MCF 10A (cell line): ENCODE measurements around the gene L3MBTL1. TPM values are rescaled to one million over a fixed set of nuclear protein-coding genes. Genes with fewer than 3 reads are reported as not detected.
"Not testable (repeated sequence)": the region's sequence is repeated elsewhere in the genome, so short reads cannot be mapped to it uniquely, and the experiment has no call there.

Experiments used
- BruUV-seq: library from RNA; stranded (reverse); fragments of 400-500 nt; replicated peaks from 2 replicates; lab custom pipeline; 2021; lab: Mats Ljungman, UMichigan
- CTCF ChIA-PET: fragments of 300-600 bp; sonication (Branson Sonifier 250); formaldehyde crosslinking; extraction: SDS; loops from one replicate; lab custom pipeline; 2021; ENCODE audit warnings: antibody characterized with exemption, inconsistent platforms; lab: Yijun Ruan, JAX
- POLR2A ChIA-PET: fragments of 300-600, 350-650 bp; sonication (Branson Sonifier 250); formaldehyde crosslinking; extraction: SDS; loops from one replicate; lab custom pipeline; 2020; ENCODE audit warnings: antibody characterized with exemption, inconsistent platforms; lab: Yijun Ruan, JAX
- DNase-seq: peaks from one replicate; pipeline ENCODE4 v3.0.0-alpha.2; 2018; ENCODE audit not compliant: unreplicated experiment
- H3K27ac Mint-ChIP-seq: one replicate; pipeline ENCODE4 v1.8.0; 2022; ENCODE audit warnings: mild to moderate bottlenecking, low read depth, mixed read lengths; ENCODE audit not compliant: unreplicated experiment
- H3K27me3 Mint-ChIP-seq: one replicate; pipeline ENCODE4 v1.8.0; 2022; ENCODE audit warnings: mixed read lengths; ENCODE audit not compliant: insufficient read depth, unreplicated experiment
- H3K36me3 Mint-ChIP-seq: one replicate; pipeline ENCODE4 v1.8.0; 2022; ENCODE audit warnings: mild to moderate bottlenecking, moderate library complexity, mixed read lengths; ENCODE audit not compliant: insufficient read depth, unreplicated experiment
- H3K4me1 Mint-ChIP-seq: one replicate; pipeline ENCODE4 v1.8.0; 2022; ENCODE audit warnings: mixed read lengths; ENCODE audit not compliant: insufficient read depth, unreplicated experiment
- H3K4me3 Mint-ChIP-seq: one replicate; pipeline ENCODE4 v1.8.0; 2022; ENCODE audit warnings: mild to moderate bottlenecking, moderate library complexity, mixed read lengths; ENCODE audit not compliant: unreplicated experiment
- H3K9me3 Mint-ChIP-seq: one replicate; pipeline ENCODE4 v1.8.0; 2022; ENCODE audit warnings: mixed read lengths; ENCODE audit not compliant: unreplicated experiment
- intact Hi-C: fragments of 100-400 bp; cut with micrococcal nuclease; formaldehyde crosslinking; loops from 2 replicates; pipeline ENCODE4 v1.14.1; 2022
- total RNA-seq: library from RNA; stranded (reverse); gene quantifications from 2 replicates; pipeline ENCODE4 v1.2.3, GENCODE V29; 2022
- TF ChIP-seq, protein P1 (sequence below): fragments of 200-600 bp; IDR thresholded peaks from one replicate; pipeline ENCODE4 v1.8.0; 2022; ENCODE audit warnings: antibody characterized with exemption, mild to moderate bottlenecking; ENCODE audit not compliant: unreplicated experiment

Gene L3MBTL1
- total RNA-seq, 1 experiment from 2014 or later = 10.5 TPM

DNA sequence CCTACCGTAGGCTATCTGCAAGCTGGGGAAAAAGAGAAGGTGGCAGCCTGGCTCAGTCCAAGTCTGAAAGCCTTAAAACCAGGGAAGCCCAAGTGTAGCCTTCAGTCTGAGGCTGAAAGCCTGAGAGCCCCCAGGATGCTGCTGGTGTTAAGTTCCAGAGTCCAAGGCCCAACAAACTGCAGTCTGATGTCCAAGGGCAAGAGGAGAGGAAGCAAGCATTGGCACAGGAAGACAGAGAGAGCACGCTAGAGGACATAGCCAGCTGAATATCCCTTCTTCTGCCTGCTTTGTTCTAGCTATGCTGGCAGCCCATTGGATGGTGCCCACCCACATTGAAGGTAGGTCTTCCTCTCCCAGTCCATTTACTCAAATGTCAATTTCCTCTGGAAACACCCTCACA is 12.1 kb upstream of the L3MBTL1 start:
- H3K27ac Mint-ChIP-seq = no peak overlapping the region
- intact Hi-C loops = no loop called here
- no peak overlapping the region for H3K4me3 Mint-ChIP-seq
- H3K4me1 Mint-ChIP-seq = no peaks in the 10 kb centered on the region
- H3K9me3 Mint-ChIP-seq = no peaks in the 10 kb centered on the region
- POLR2A ChIA-PET = no interaction called here
- CTCF ChIA-PET = interaction anchor here (1.0 to 1.4 kb wide), 3 partner anchors 29 to 46 kb away, joined by 3 to 4 read pairs (median 4); no protein-coding TSS in a partner anchor
- no peaks in the 10 kb centered on the region for H3K36me3 Mint-ChIP-seq
- BruUV-seq = no TSS peak
- no peaks in the 10 kb centered on the region for H3K27me3 Mint-ChIP-seq
- TF ChIP-seq, protein P1, sequence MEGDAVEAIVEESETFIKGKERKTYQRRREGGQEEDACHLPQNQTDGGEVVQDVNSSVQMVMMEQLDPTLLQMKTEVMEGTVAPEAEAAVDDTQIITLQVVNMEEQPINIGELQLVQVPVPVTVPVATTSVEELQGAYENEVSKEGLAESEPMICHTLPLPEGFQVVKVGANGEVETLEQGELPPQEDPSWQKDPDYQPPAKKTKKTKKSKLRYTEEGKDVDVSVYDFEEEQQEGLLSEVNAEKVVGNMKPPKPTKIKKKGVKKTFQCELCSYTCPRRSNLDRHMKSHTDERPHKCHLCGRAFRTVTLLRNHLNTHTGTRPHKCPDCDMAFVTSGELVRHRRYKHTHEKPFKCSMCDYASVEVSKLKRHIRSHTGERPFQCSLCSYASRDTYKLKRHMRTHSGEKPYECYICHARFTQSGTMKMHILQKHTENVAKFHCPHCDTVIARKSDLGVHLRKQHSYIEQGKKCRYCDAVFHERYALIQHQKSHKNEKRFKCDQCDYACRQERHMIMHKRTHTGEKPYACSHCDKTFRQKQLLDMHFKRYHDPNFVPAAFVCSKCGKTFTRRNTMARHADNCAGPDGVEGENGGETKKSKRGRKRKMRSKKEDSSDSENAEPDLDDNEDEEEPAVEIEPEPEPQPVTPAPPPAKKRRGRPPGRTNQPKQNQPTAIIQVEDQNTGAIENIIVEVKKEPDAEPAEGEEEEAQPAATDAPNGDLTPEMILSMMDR = no peak
- no peak for DNase-seq

DNA sequence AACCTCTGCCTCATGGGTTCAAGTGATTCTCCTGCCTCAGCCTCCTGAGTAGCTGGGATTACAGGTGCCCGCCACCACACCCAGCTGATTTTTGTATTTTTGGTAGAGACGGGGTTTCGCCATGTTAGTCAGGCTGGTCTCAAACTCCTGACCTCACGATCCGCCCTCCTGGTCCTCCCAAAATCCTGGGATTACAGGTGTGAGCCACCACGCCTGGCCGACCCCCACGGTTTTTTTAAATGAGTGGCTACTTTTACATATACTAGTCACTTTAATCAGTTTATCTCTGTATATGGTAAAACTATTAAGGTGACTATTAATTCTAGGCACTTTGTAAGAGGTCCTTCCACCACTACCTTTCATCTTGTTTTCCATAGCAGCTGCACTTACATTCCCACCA is 5.5 kb upstream of the L3MBTL1 start:
- CTCF ChIA-PET = interaction anchor here (0.6 to 1.2 kb wide), 3 partner anchors 38 to 157 kb away, joined by 3 read pairs; no protein-coding TSS in a partner anchor
- H3K36me3 Mint-ChIP-seq, H3K4me1 Mint-ChIP-seq, H3K4me3 Mint-ChIP-seq, H3K27ac Mint-ChIP-seq, intact Hi-C loops, DNase-seq, H3K9me3 Mint-ChIP-seq, BruUV-seq, H3K27me3 Mint-ChIP-seq: not testable (repeated sequence)
- POLR2A ChIA-PET = interaction anchor here (2.8 kb wide), 1 partner anchor 45 kb away, joined by 10 read pairs; the partner anchor contains the start of gene SRSF6

DNA sequence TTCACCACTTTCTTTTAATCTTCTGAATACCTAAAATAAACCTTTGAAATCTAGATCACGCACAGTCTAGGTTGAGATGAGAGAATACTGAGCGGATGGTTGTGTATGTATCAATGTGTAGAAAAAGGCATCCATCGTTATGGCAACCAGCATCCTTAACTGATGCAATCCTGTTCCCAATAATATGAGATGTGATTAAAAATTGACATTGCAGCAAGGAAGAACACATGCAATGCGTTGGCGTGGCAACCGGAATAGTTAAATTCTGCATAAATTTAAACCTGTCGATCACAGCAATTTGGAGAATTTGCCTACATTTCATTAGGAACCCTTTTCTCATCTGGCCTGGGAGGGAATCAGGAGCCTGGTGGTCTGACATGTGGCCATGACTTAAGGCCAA is 1.3 kb upstream of the L3MBTL1 start:
- CTCF ChIA-PET = interaction anchor here (0.7 to 1.1 kb wide), 3 partner anchors 29 to 574 kb away, joined by 3 read pairs; no protein-coding TSS in a partner anchor
- POLR2A ChIA-PET = interaction anchor here (1.1 kb wide), 1 partner anchor 22 kb away, joined by 3 read pairs; no protein-coding TSS in a partner anchor
- Mint-ChIP-seq H3K4me3 (no peak overlapping the region), H3K27ac (no peak overlapping the region), H3K4me1 (no peaks in the 10 kb centered on the region), H3K36me3 (no peaks in the 10 kb centered on the region), H3K9me3 (no peaks in the 10 kb centered on the region), H3K27me3 (no peaks in the 10 kb centered on the region)
- no TSS peak for BruUV-seq
- TF ChIP-seq, protein P1 = no peak
- DNase-seq = no peak
- intact Hi-C loops = no loop called here

DNA sequence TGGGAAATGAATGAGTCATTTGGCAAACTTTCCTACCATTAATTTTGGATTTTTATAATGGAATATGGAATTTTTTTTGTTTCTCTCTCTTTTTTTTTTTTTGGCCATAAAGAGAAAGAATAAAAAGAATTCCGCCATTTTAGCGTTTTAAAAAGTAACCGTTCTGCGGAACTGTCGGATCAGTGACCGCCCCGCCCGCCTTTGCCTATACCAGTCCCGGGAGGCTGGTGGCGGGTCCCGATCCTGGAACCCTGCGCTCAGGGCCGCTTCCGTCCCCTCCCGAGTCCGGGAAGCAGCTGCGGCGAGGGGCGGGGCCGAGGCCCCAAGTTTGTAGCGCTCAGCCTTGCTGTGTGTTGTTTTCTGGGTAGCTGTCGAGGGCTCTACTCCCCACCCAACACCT is 609 bp downstream of the L3MBTL1 start:
- BruUV-seq = no TSS peak
- H3K36me3 Mint-ChIP-seq = no peaks in the 10 kb centered on the region
- H3K27me3 Mint-ChIP-seq = no peaks in the 10 kb centered on the region
- ChIA-PET CTCF (no interaction called here), POLR2A (interaction anchor here (1.0 kb wide), 1 partner anchor 50 kb away, joined by 3 read pairs; no protein-coding TSS in a partner anchor)
- peak overlapping the region; percentile 76 for H3K4me3 Mint-ChIP-seq
- H3K9me3 Mint-ChIP-seq = no peaks in the 10 kb centered on the region
- no peak for DNase-seq
- intact Hi-C loops = no loop called here
- TF ChIP-seq, protein P1 = no peak
- H3K4me1 Mint-ChIP-seq = no peaks in the 10 kb centered on the region
- no peak overlapping the region for H3K27ac Mint-ChIP-seq
